Tibial nerve (tissue), 4 donors: ENCODE data around the gene HK3.

Experiments
- EP300 ChIP-seq, 2 donors: sonication (generic); formaldehyde crosslinking; IDR thresholded peaks; one replicate each; pipeline ENCODE4 v1.6.1; 2017; ENCODE audit warnings: antibody characterized with exemption in 2 of 2, mild to moderate bottlenecking in 1 of 2
- POLR2A ChIP-seq, 2 donors: fragments of 450-650 bp; IDR thresholded peaks; one replicate each; pipeline ENCODE4 v1.6.1; 2017; ENCODE audit warnings: antibody characterized with exemption in 2 of 2, mild to moderate bottlenecking in 2 of 2, moderate library complexity in 2 of 2
- TF ChIP-seq, protein P1 (sequence below), 5 experiments: fragments of 200-600 bp in 3 of 5; fragments of 450-650 bp in 2 of 5; sonication (generic) in 3 of 5; IDR thresholded peaks; one replicate each; pipeline ENCODE4 v1.5.1; 2016 to 2019; ENCODE audit warnings: antibody characterized with exemption in 5 of 5, mild to moderate bottlenecking in 3 of 5, moderate library complexity in 2 of 5

DNA sequence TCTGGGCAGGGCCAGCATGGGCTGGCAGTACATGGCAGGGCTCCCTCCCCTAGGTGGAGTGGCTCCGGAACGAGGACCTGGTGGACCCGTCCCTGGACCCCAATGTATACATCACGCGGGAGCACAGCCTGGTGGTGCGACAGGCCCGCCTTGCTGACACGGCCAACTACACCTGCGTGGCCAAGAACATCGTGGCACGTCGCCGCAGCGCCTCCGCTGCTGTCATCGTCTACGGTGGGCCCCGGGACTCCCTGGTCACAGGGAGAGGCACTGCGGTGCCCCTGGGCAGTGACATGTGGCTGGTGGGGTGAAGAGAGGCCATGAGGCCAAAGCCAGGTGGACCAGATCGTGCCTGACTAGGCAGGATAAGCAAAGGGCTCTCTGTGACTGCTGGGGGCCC, 30.4 kb downstream of the HK3 start:
- TF ChIP-seq, protein P1, sequence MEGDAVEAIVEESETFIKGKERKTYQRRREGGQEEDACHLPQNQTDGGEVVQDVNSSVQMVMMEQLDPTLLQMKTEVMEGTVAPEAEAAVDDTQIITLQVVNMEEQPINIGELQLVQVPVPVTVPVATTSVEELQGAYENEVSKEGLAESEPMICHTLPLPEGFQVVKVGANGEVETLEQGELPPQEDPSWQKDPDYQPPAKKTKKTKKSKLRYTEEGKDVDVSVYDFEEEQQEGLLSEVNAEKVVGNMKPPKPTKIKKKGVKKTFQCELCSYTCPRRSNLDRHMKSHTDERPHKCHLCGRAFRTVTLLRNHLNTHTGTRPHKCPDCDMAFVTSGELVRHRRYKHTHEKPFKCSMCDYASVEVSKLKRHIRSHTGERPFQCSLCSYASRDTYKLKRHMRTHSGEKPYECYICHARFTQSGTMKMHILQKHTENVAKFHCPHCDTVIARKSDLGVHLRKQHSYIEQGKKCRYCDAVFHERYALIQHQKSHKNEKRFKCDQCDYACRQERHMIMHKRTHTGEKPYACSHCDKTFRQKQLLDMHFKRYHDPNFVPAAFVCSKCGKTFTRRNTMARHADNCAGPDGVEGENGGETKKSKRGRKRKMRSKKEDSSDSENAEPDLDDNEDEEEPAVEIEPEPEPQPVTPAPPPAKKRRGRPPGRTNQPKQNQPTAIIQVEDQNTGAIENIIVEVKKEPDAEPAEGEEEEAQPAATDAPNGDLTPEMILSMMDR (IDR thresholded peaks at IDR 0.05): no peak
- TF ChIP-seq POLR2A (IDR thresholded peaks at IDR 0.05) (no peak), EP300 (IDR thresholded peaks at IDR 0.05) (no peak)
